Kidney capillary endothelial cell (primary cell): Measurements from ENCODE around the gene FOSL1.

ENCODE experiments used
- DNase-seq: peaks from one replicate; pipeline ENCODE4 v3.0.0-alpha.2; 2018; ENCODE audit warnings: low spot score

The FOSL1 gene

GRCh38 chr11:65863889-65864705, 36.1 kb downstream of the FOSL1 start:
- DNase-seq = no peak

GRCh38 chr11:65862941-65863888, 37.0 kb downstream of the FOSL1 start:
- DNase-seq = no peak

GRCh38 chr11:65862191-65862735, 37.9 kb downstream of the FOSL1 start:
- DNase-seq = no peak

GRCh38 chr11:65861533-65862183, 38.5 kb downstream of the FOSL1 start:
- DNase-seq = no peak

GRCh38 chr11:65861165-65861505, 39.1 kb downstream of the FOSL1 start:
- no peak for DNase-seq

- peak; percentile 97 for DNase-seq
Measured at GRCh38 chr11:65860278-65861164, 39.7 kb downstream of the FOSL1 start, which contains the start of gene MUS81. Gene MUS81, plus strand, starts transcription at chr11:65860433. Its CDS starts 321 bp downstream, at chr11:65860754.

GRCh38 chr11:65859812-65860277, 40.3 kb downstream of the FOSL1 start:
- DNase-seq = no peak

GRCh38 chr11:65859095-65859811, 40.9 kb downstream of the FOSL1 start:
- DNase-seq = peak; percentile 100

GRCh38 chr11:65858681-65859087, 41.5 kb downstream of the FOSL1 start:
- DNase-seq = no peak

- DNase-seq = peak; percentile 92
Measured at GRCh38 chr11:65857853-65858680, 42.1 kb downstream of the FOSL1 start, which contains the start of gene CFL1. Gene CFL1, minus strand, starts transcription at chr11:65858180. Its CDS starts 81 bp downstream, at chr11:65858099.

GRCh38 chr11:65857500-65857852, 42.7 kb downstream of the FOSL1 start:
- DNase-seq = no peak

- no peak for DNase-seq
Measured at GRCh38 chr11:65856689-65857499, 43.3 kb downstream of the FOSL1 start.

- no peak for DNase-seq
Measured at GRCh38 chr11:65855927-65856363, 44.2 kb downstream of the FOSL1 start.

- DNase-seq = no peak
Measured at GRCh38 chr11:65854852-65855837, 45.0 kb downstream of the FOSL1 start.

GRCh38 chr11:65854161-65854592, 46.0 kb downstream of the FOSL1 start:
- DNase-seq = no peak

- no peak for DNase-seq
Measured at GRCh38 chr11:65853246-65853979, 46.8 kb downstream of the FOSL1 start.
